Small intestine (tissue), 16 donors: Measurements from ENCODE around the gene GFY. TPM values are rescaled to one million over a fixed set of nuclear protein-coding genes. Genes with fewer than 3 reads are reported as not detected.

Experiments
- DNase-seq, 2 donors: peaks; one replicate each; pipeline versions ENCODE4 v3.0.0 to v3.0.0-alpha.2; 2013
- FAIRE-seq: peaks from 2 replicates; lab custom pipeline; 2012; peaks lifted over from hg19 to GRCh38; lab: Jason Lieb, UNC
- H3K27ac ChIP-seq, 3 donors: one replicate each; pipeline ENCODE4 v1.5.1; 2013; ENCODE audit warnings: low read length in 2 of 3, mild to moderate bottlenecking in 2 of 3, control low read depth in 1 of 3, inconsistent platforms in 1 of 3, low read depth in 1 of 3, moderate library complexity in 1 of 3
- H3K27me3 ChIP-seq, 3 donors: one replicate each; pipeline ENCODE4 v1.6.1; 2013; ENCODE audit warnings: low read length in 3 of 3, inconsistent platforms in 1 of 3; ENCODE audit not compliant: control insufficient read depth in 3 of 3, insufficient read depth in 3 of 3
- H3K36me3 ChIP-seq, 3 donors: one replicate each; pipeline ENCODE4 v1.6.1; 2013; ENCODE audit warnings: low read length in 3 of 3, inconsistent platforms in 1 of 3, low read depth in 1 of 3, mild to moderate bottlenecking in 1 of 3, moderate library complexity in 1 of 3; ENCODE audit not compliant: control insufficient read depth in 3 of 3, insufficient read depth in 2 of 3
- H3K4me1 ChIP-seq, 3 donors: one replicate each; pipeline ENCODE4 v1.6.1; 2013; ENCODE audit warnings: low read length in 2 of 3, inconsistent platforms in 1 of 3, low read depth in 1 of 3, mild to moderate bottlenecking in 1 of 3, moderate library complexity in 1 of 3; ENCODE audit not compliant: control insufficient read depth in 3 of 3, insufficient read depth in 2 of 3
- H3K4me3 ChIP-seq, 3 donors: one replicate each; pipeline ENCODE4 v1.5.1; 2013; ENCODE audit warnings: low read length in 3 of 3, control low read depth in 1 of 3, inconsistent platforms in 1 of 3, low read depth in 1 of 3, mild to moderate bottlenecking in 1 of 3, moderate library complexity in 1 of 3
- H3K9me3 ChIP-seq, 2 donors: one replicate each; pipeline ENCODE4 v1.6.1; 2013; ENCODE audit warnings: low read depth in 1 of 2, low read length in 1 of 2; ENCODE audit not compliant: control insufficient read depth in 2 of 2, insufficient read depth in 1 of 2
- WGBS, 3 donors: extraction: QIAGEN DNeasy Blood & Tissue Kit; methylation state at CpG; one replicate each; pipeline ENCODE4 v1.1.7; 2013; 5-methylcytosine and 5-hydroxymethylcytosine counted together
- long read RNA-seq, 10 donors: transcript quantifications; one replicate each; lab custom pipeline, GENCODE V29; 2026
- polyA plus RNA-seq, 4 donors: library from polyadenylated mRNA; stranded (reverse) in 3 of 4; unstranded in 1 of 4; fragments of 200-250 nt in 3 of 4; fragments of 120-200 nt in 1 of 4; gene quantifications; one replicate each; pipeline versions ENCODE4 v1.2.1 to v1.2.3, GENCODE V29; 2013
- donor health status: healthy with polysubstance abuse.
- donor health status: control.
- donor health status: control.
- donor health status: Bipolar disorder and iron deficiency.
- donor health status: healthy.

Gene GFY, protein sequence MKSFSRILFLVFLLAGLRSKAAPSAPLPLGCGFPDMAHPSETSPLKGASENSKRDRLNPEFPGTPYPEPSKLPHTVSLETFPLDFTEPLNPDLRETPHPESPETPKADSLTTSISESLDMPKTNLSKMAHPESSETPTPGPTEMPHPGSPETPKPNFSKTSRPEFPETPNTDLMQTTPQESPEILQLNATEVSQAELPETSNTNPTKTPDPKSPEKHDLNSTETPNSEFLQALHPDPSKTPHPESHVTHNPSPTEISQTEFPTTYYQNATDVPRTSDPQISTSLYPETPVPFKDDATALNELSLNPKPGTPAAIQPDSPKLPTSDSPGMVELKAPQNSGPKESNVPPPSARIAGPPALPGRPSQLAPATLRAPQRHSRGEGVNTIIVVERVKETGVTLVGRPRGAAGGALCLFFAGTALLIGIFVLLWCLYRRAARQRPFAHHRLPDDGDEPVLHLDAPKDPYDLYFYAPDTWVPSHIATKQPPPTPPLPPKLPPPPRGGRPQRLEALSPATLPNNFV
- polyA plus RNA-seq = not detected
- long read RNA-seq, donor 1 = 0 reads
- long read RNA-seq, donor 2 = 0 reads
- long read RNA-seq, donor 3 = 0 reads
- long read RNA-seq, donor 4 = 0 reads
- long read RNA-seq, donor 5 = 0 reads
- long read RNA-seq, donor 6 = 0 reads
- long read RNA-seq, donor 7 = 0 reads
- long read RNA-seq, donor 8 = 0 reads
- long read RNA-seq, donor 9 = 0 reads
- long read RNA-seq, donor 10 = 0 reads

DNA sequence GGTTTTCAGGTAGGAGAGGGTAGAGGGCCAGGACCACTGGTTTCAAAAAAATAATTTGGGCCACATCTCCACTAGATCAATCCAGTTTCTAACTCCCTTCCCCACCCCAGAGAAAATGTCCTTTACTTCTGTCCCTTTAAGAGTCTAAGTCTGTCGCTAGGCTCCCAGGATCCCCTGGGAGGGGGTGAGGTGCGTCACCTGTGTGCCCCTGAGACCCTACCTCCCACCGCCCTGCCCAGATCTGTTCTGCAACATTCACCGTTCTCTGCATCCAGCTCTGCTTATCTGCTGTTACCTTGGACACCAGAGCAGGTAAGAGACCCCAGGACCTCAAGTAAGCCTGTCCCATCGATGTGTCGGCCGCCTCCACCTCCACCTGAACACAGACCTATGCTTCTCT lies at the start of gene GFY:
Gene GFY (plus strand): TSS at position 211 of the 400 bp plus-strand sequence. CDS start 1,043 bp downstream, outside the sequence.
- no peak within 1 kb of the TSS for H3K27ac ChIP-seq
- H3K36me3 ChIP-seq = no peaks in the 10 kb centered on the region
- peaks cover 0 to 2% (median 0%) of the 10 kb centered on the region in 3 donors for H3K4me1 ChIP-seq
- no peak for FAIRE-seq
- H3K9me3 ChIP-seq = peaks cover 0 to 2% of the 10 kb centered on the region in 2 donors
- no peak within 1 kb of the TSS for H3K4me3 ChIP-seq
- 12 to 47% (median 39%) methylated on average over 7 of the region's 7 CpGs for WGBS, 3 donors
- peaks cover 20 to 100% (median 59%) of the 10 kb centered on the region in 3 donors for H3K27me3 ChIP-seq
- no peak for DNase-seq

DNA sequence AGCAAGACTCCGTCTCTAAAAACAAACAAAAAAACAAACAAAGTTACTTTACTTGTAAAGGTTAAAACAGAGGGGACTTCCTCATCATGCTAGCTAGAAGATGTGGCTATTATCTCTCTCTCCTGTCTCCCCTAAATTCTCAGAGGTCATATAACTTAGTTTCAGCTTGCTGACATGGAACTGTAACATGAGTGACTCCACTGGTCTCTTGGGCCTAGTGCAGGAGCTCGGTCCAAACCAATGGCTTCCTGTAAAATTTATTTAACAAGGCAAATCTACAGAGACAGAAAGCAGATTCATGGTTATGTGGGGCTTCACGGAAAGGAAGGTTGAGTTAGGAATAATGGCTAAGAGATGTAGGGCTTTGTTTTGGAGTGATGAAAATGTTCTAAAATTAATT lies 46.7 kb upstream of the GFY start:
- Histone ChIP-seq H3K27ac (no peak overlapping the region), H3K27me3 (no peaks in the 10 kb centered on the region), H3K36me3 (no peaks in the 10 kb centered on the region), H3K4me3 (no peak overlapping the region), H3K4me1 (no peaks in the 10 kb centered on the region), H3K9me3 (peaks cover 0 to 7% of the 10 kb centered on the region in 2 donors)
- WGBS, 3 donors = 68 to 83% (median 76%) methylated on average over 3 of the region's 3 CpGs
- no peak for FAIRE-seq
- DNase-seq = no peak

DNA sequence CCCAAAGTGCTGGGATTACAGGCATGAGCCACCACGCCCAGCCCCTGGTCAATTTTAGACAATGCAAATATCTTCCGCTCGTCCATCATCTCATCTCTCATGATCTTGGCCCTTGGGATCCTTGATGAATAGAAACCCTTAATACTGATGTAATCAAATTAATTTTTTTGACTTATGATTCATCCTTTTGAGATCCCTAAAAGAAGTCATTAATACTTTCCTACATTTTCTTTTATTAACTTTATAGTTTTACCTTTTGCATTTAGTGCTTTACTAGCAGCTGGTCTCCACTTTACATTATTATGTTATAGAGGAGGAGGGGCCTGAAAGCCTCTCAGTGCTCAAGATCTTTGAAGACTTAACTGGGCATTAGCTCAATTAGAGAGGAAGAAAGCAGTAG lies 44.8 kb upstream of the GFY start:
- FAIRE-seq = no peak
- Histone ChIP-seq H3K4me1 (no peaks in the 10 kb centered on the region), H3K4me3 (no peak overlapping the region), H3K27me3 (no peaks in the 10 kb centered on the region), H3K27ac (no peak overlapping the region), H3K36me3 (no peaks in the 10 kb centered on the region), H3K9me3 (peaks cover 0 to 7% of the 10 kb centered on the region in 2 donors)
- 78 to 87% (median 83%) methylated on average over 3 of the region's 3 CpGs for WGBS, 3 donors
- DNase-seq = no peak

DNA sequence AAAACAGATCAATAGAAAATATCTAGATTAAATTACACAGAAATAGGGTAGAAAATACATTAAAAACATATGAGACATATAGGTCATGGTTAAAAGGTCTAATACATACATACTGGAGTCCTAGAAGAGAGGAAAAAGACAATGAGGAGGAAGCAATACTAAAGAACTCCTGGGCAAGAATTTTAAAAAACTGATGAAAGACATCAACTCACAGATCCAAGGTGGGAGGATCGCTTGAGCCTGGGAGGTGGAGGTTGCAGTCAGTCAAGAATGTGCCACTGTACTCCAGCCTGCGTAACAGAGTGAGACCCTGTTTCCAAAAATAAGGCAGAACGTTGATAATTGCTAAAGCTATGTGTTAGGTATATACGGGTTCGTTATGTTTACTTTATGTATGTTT lies 42.5 kb upstream of the GFY start:
- H3K27ac ChIP-seq = no peak overlapping the region
- FAIRE-seq (no peak), DNase-seq (no peak)
- WGBS, 3 donors = 91 to 93% (median 92%) methylated on average over 5 of the region's 5 CpGs
- no peaks in the 10 kb centered on the region for H3K27me3 ChIP-seq
- H3K4me3 ChIP-seq = no peak overlapping the region
- no peaks in the 10 kb centered on the region for H3K4me1 ChIP-seq
- H3K9me3 ChIP-seq = peaks cover 0 to 7% of the 10 kb centered on the region in 2 donors
- H3K36me3 ChIP-seq = no peaks in the 10 kb centered on the region

DNA sequence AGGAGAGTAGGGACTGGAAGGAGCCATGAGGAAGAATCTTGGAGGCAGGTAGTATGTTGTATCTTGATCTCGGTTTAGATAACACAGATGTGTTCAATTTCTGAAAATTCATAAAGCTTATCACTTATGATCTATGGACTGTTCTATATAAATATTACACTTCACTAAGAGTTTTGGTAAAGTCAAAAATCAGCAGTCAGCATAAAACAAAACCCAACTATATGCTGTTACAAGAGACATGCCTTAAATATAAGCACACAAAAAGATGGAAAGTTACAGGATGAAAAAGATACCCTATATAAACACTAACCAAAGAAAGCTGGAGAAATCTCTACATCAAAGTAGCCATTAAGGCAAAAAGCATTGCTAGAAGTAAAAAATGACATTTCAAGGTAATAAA lies 41.6 kb upstream of the GFY start:
- H3K4me1 ChIP-seq = no peaks in the 10 kb centered on the region
- 29 to 91% (median 48%) methylated on average over 1 of the region's 1 CpG for WGBS, 3 donors
- no peak overlapping the region for H3K4me3 ChIP-seq
- H3K36me3 ChIP-seq = no peaks in the 10 kb centered on the region
- no peak overlapping the region for H3K27ac ChIP-seq
- no peak for DNase-seq
- H3K27me3 ChIP-seq = no peaks in the 10 kb centered on the region
- H3K9me3 ChIP-seq = peaks cover 0 to 10% of the 10 kb centered on the region in 2 donors
- FAIRE-seq = no peak

DNA sequence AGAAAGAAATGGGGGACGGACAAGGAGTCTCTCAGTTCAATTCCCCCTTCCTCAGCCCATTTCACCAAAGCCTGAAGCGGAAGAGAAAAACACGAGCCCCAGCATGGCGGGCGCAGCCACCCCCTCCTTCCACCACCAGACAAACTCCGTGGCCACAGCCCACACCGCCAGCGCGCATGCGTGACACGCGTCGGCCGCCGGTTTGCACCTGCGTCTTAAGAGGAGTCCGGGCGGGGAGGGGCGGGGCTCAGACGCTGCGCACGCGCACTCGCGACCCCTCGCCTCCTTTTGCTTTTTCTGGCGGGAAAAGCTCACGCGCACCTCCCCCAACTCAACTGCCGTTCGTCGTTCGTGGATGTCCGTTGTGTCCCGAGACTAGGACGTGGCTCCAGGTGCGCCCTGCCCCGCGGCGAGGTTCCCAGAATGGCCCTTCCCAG lies 37.2 kb upstream of the GFY start, which contains the start of gene KASH5:
Gene KASH5 (plus strand): TSS at position 314 of the 437 bp plus-strand sequence. CDS start 2,635 bp downstream, outside the sequence.
- no peak for FAIRE-seq
- H3K4me3 ChIP-seq = no peak within 1 kb of the TSS

DNA sequence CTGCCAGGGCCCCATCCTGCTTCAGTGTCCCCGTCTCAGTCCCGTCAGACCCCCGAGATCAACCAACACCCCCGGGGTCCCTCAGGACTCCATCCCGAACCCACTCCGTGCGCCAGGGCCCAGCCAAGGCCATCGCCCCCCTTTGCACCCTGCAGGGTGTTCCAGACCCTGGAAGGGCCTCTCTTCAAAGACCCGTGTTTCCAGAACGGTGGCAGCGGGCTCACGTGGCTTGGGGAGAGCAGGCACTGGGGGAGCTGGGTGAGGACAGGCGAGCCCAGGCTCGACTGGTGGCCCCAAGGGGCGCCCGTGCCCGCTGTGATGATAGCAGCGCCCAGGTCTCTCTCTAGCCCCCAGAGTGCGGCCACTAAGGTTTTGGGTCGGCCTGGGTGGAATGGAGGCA lies 35.8 kb upstream of the GFY start:
- H3K27me3 ChIP-seq = peaks cover 0 to 17% (median 0%) of the 10 kb centered on the region in 3 donors
- peaks cover 0 to 3% of the 10 kb centered on the region in 2 donors for H3K9me3 ChIP-seq
- DNase-seq (no peak), FAIRE-seq (no peak)
- H3K4me3 ChIP-seq = no peak overlapping the region
- no peaks in the 10 kb centered on the region for H3K4me1 ChIP-seq
- WGBS, 3 donors = 83 to 90% (median 89%) methylated on average over 20 of the region's 20 CpGs
- no peak overlapping the region for H3K27ac ChIP-seq
- no peaks in the 10 kb centered on the region for H3K36me3 ChIP-seq

More for the DNA sequence above, 37.2 kb upstream of the GFY start, which contains the start of gene KASH5:
- WGBS, 3 donors = 39 to 51% (median 46%) methylated on average over 33 to 40 of the region's 40 CpGs
- Histone ChIP-seq H3K4me1 (no peaks in the 10 kb centered on the region), H3K27me3 (peaks cover 0 to 5% (median 0%) of the 10 kb centered on the region in 3 donors), H3K27ac (no peak within 1 kb of the TSS), H3K36me3 (no peaks in the 10 kb centered on the region), H3K9me3 (peaks cover 0 to 3% of the 10 kb centered on the region in 2 donors)
- peak; percentile 56 to 61 for DNase-seq

DNA sequence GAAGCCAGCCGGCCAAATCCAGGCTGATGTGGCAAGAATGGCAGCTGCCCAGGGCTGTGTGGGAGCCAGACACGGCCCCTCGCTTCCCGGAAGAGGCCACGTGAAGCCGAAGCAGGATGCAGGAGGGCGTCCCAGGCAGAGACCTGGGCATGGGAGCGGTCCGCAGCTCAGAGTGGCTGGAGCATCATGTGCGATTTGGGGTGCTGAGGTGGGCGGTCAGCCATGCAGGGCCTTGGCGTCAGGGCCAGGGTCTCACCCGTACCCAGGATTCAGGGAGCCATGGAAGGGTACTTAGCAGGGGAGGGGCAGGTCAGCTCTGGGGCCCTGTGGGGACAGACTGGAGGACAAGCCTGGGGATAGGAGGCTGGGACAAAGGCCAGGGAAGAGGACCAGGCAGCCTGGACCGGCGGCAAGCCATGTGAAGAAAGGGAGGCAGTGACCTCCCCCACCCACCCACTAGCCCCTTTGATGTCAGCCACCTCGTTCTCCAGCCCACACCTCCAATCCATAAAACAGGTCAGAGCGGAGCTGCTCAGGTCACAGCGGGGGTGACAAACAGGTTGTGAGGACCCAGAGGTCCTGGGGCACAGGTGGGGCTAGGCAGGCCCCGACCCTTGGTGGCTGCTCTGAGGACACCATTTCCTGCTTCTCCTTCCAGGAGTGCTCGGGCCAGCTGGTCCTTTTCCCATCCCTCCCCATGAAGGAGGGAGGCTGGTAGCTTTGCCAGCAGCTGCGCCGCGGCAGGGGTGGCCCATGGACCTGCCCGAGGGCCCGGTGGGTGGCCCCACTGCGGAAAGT lies 34.9 kb upstream of the GFY start:
- WGBS, 3 donors = 52 to 66% (median 65%) methylated on average over 25 to 26 of the region's 26 CpGs
- H3K36me3 ChIP-seq = no peaks in the 10 kb centered on the region
- FAIRE-seq = no peak

More for the DNA sequence above, 34.9 kb upstream of the GFY start:
- Histone ChIP-seq H3K4me1 (no peaks in the 10 kb centered on the region), H3K27ac (no peak overlapping the region), H3K27me3 (peaks cover 0 to 20% (median 0%) of the 10 kb centered on the region in 3 donors), H3K9me3 (peaks cover 0 to 3% of the 10 kb centered on the region in 2 donors), H3K4me3 (no peak overlapping the region)
- no peak for DNase-seq
